ENCODE data around the gene IFFO2.
A peak's percentile ranks its signal among the peaks of the same experiment; 100 is the strongest.

IFFO2 gene

GRCh38 chr1:18953731-18954231 lies 2.7 kb downstream of the IFFO2 start:
- Histone ChIP-seq H3K27me3 (ENCODE audit: control insufficient read depth in 1 of 2, insufficient read depth in 2 of 2, low read length in 2 of 2) (peaks cover 0 to 4% of the 10 kb centered on the region in 2 donors), H3K36me3 (ENCODE audit: control insufficient read depth in 1 of 2, insufficient read depth in 2 of 2, low read length in 2 of 2) (no peaks in the 10 kb centered on the region), H3K9me3 (ENCODE audit: control insufficient read depth in 1 of 2, low read length in 2 of 2) (no peaks in the 10 kb centered on the region), H3K27ac (ENCODE audit: low read depth, low read length) (no peak overlapping the region), H3K9ac (ENCODE audit: low read depth in 1 of 2, low read length in 2 of 2) (peak overlapping the region in 1 of 2 donors; percentile 11), H3K4me1 (ENCODE audit: control insufficient read depth in 1 of 2, insufficient read depth in 2 of 2, low read length in 2 of 2) (peaks cover 29 to 59% of the 10 kb centered on the region in 2 donors), H3K4me3 (ENCODE audit: low read depth in 1 of 2, low read length in 2 of 2) (peak overlapping the region; percentile 6 to 55)

- H3K9ac ChIP-seq (ENCODE audit: low read depth in 1 of 2, low read length in 2 of 2) = peak overlapping the region; percentile 39 to 43
- H3K9me3 ChIP-seq (ENCODE audit: control insufficient read depth in 1 of 2, low read length in 2 of 2) = no peaks in the 10 kb centered on the region
- H3K27me3 ChIP-seq (ENCODE audit: control insufficient read depth in 1 of 2, insufficient read depth in 2 of 2, low read length in 2 of 2) = peaks cover 0 to 4% of the 10 kb centered on the region in 2 donors
- H3K4me3 ChIP-seq (ENCODE audit: low read depth in 1 of 2, low read length in 2 of 2) = peak overlapping the region; percentile 32 to 50
- H3K4me1 ChIP-seq (ENCODE audit: control insufficient read depth in 1 of 2, insufficient read depth in 2 of 2, low read length in 2 of 2) = peaks cover 36 to 70% of the 10 kb centered on the region in 2 donors
- H3K36me3 ChIP-seq (ENCODE audit: control insufficient read depth in 1 of 2, insufficient read depth in 2 of 2, low read length in 2 of 2) = no peaks in the 10 kb centered on the region
- peak overlapping the region; percentile 78 for H3K27ac ChIP-seq (ENCODE audit: low read depth, low read length)
Observed at GRCh38 chr1:18951818-18952391, 4.6 kb downstream of the IFFO2 start.

- Histone ChIP-seq H3K4me3 (ENCODE audit: low read depth in 1 of 2, low read length in 2 of 2) (peak overlapping the region; percentile 40 to 50), H3K36me3 (ENCODE audit: control insufficient read depth in 1 of 2, insufficient read depth in 2 of 2, low read length in 2 of 2) (no peaks in the 10 kb centered on the region), H3K9ac (ENCODE audit: low read depth in 1 of 2, low read length in 2 of 2) (peak overlapping the region; percentile 39 to 43), H3K27ac (ENCODE audit: low read depth, low read length) (peak overlapping the region; percentile 78), H3K4me1 (ENCODE audit: control insufficient read depth in 1 of 2, insufficient read depth in 2 of 2, low read length in 2 of 2) (peaks cover 38 to 71% of the 10 kb centered on the region in 2 donors), H3K9me3 (ENCODE audit: control insufficient read depth in 1 of 2, low read length in 2 of 2) (no peaks in the 10 kb centered on the region), H3K27me3 (ENCODE audit: control insufficient read depth in 1 of 2, insufficient read depth in 2 of 2, low read length in 2 of 2) (peaks cover 0 to 4% of the 10 kb centered on the region in 2 donors)
Observed at GRCh38 chr1:18951416-18951815, 5.1 kb downstream of the IFFO2 start.

- no peaks in the 10 kb centered on the region for H3K9me3 ChIP-seq (ENCODE audit: control insufficient read depth in 1 of 2, low read length in 2 of 2)
- peaks cover 0 to 4% of the 10 kb centered on the region in 2 donors for H3K27me3 ChIP-seq (ENCODE audit: control insufficient read depth in 1 of 2, insufficient read depth in 2 of 2, low read length in 2 of 2)
- peak overlapping the region; percentile 78 for H3K27ac ChIP-seq (ENCODE audit: low read depth, low read length)
- H3K36me3 ChIP-seq (ENCODE audit: control insufficient read depth in 1 of 2, insufficient read depth in 2 of 2, low read length in 2 of 2) = no peaks in the 10 kb centered on the region
- H3K4me1 ChIP-seq (ENCODE audit: control insufficient read depth in 1 of 2, insufficient read depth in 2 of 2, low read length in 2 of 2) = peaks cover 39 to 77% of the 10 kb centered on the region in 2 donors
- peak overlapping the region; percentile 50 to 60 for H3K4me3 ChIP-seq (ENCODE audit: low read depth in 1 of 2, low read length in 2 of 2)
- H3K9ac ChIP-seq (ENCODE audit: low read depth in 1 of 2, low read length in 2 of 2) = peak overlapping the region; percentile 39 to 69
Observed at GRCh38 chr1:18950401-18951026, 6.0 kb downstream of the IFFO2 start.

- H3K4me3 ChIP-seq (ENCODE audit: low read depth in 1 of 2, low read length in 2 of 2) = peak overlapping the region; percentile 50 to 60
- H3K9ac ChIP-seq (ENCODE audit: low read depth in 1 of 2, low read length in 2 of 2) = peak overlapping the region; percentile 39 to 69
- no peaks in the 10 kb centered on the region for H3K9me3 ChIP-seq (ENCODE audit: control insufficient read depth in 1 of 2, low read length in 2 of 2)
- H3K4me1 ChIP-seq (ENCODE audit: control insufficient read depth in 1 of 2, insufficient read depth in 2 of 2, low read length in 2 of 2) = peaks cover 46 to 77% of the 10 kb centered on the region in 2 donors
- H3K36me3 ChIP-seq (ENCODE audit: control insufficient read depth in 1 of 2, insufficient read depth in 2 of 2, low read length in 2 of 2) = no peaks in the 10 kb centered on the region
- peaks cover 0 to 4% of the 10 kb centered on the region in 2 donors for H3K27me3 ChIP-seq (ENCODE audit: control insufficient read depth in 1 of 2, insufficient read depth in 2 of 2, low read length in 2 of 2)
- peak overlapping the region; percentile 78 for H3K27ac ChIP-seq (ENCODE audit: low read depth, low read length)
Observed at GRCh38 chr1:18949686-18950400, 6.6 kb downstream of the IFFO2 start.

GRCh38 chr1:18948913-18949685 lies 7.4 kb downstream of the IFFO2 start:
- H3K9me3 ChIP-seq (ENCODE audit: control insufficient read depth in 1 of 2, low read length in 2 of 2) = no peaks in the 10 kb centered on the region
- no peaks in the 10 kb centered on the region for H3K36me3 ChIP-seq (ENCODE audit: control insufficient read depth in 1 of 2, insufficient read depth in 2 of 2, low read length in 2 of 2)
- H3K9ac ChIP-seq (ENCODE audit: low read depth in 1 of 2, low read length in 2 of 2) = peak overlapping the region in 1 of 2 donors; percentile 15
- peaks cover 48 to 75% of the 10 kb centered on the region in 2 donors for H3K4me1 ChIP-seq (ENCODE audit: control insufficient read depth in 1 of 2, insufficient read depth in 2 of 2, low read length in 2 of 2)
- no peaks in the 10 kb centered on the region for H3K27me3 ChIP-seq (ENCODE audit: control insufficient read depth in 1 of 2, insufficient read depth in 2 of 2, low read length in 2 of 2)
- H3K4me3 ChIP-seq (ENCODE audit: low read depth in 1 of 2, low read length in 2 of 2) = peak overlapping the region; percentile 46 to 60
- H3K27ac ChIP-seq (ENCODE audit: low read depth, low read length) = peak overlapping the region; percentile 22

GRCh38 chr1:18948048-18948912 lies 8.2 kb downstream of the IFFO2 start:
- Histone ChIP-seq H3K9me3 (ENCODE audit: control insufficient read depth in 1 of 2, low read length in 2 of 2) (no peaks in the 10 kb centered on the region), H3K36me3 (ENCODE audit: control insufficient read depth in 1 of 2, insufficient read depth in 2 of 2, low read length in 2 of 2) (no peaks in the 10 kb centered on the region), H3K9ac (ENCODE audit: low read depth in 1 of 2, low read length in 2 of 2) (no peak overlapping the region), H3K27me3 (ENCODE audit: control insufficient read depth in 1 of 2, insufficient read depth in 2 of 2, low read length in 2 of 2) (no peaks in the 10 kb centered on the region), H3K27ac (ENCODE audit: low read depth, low read length) (no peak overlapping the region), H3K4me3 (ENCODE audit: low read depth in 1 of 2, low read length in 2 of 2) (no peak overlapping the region), H3K4me1 (ENCODE audit: control insufficient read depth in 1 of 2, insufficient read depth in 2 of 2, low read length in 2 of 2) (peaks cover 46 to 71% of the 10 kb centered on the region in 2 donors)

GRCh38 chr1:18947570-18947969 lies 8.9 kb downstream of the IFFO2 start:
- H3K27me3 ChIP-seq (ENCODE audit: control insufficient read depth in 1 of 2, insufficient read depth in 2 of 2, low read length in 2 of 2) = no peaks in the 10 kb centered on the region
- no peaks in the 10 kb centered on the region for H3K9me3 ChIP-seq (ENCODE audit: control insufficient read depth in 1 of 2, low read length in 2 of 2)
- no peak overlapping the region for H3K4me3 ChIP-seq (ENCODE audit: low read depth in 1 of 2, low read length in 2 of 2)
- H3K27ac ChIP-seq (ENCODE audit: low read depth, low read length) = no peak overlapping the region
- no peak overlapping the region for H3K9ac ChIP-seq (ENCODE audit: low read depth in 1 of 2, low read length in 2 of 2)
- peaks cover 46 to 68% of the 10 kb centered on the region in 2 donors for H3K4me1 ChIP-seq (ENCODE audit: control insufficient read depth in 1 of 2, insufficient read depth in 2 of 2, low read length in 2 of 2)
- H3K36me3 ChIP-seq (ENCODE audit: control insufficient read depth in 1 of 2, insufficient read depth in 2 of 2, low read length in 2 of 2) = no peaks in the 10 kb centered on the region

Data from duodenal mucosa (tissue), 2 donors.